B cell (primary cell): Measurements from ENCODE around the gene LRRC4. TPM values are rescaled to one million over a fixed set of nuclear protein-coding genes. Genes with fewer than 3 reads are reported as not detected.

Source experiments
- ATAC-seq: fragments of 200-7000 bp; cut with Tn5 transposase; one replicate; pipeline ENCODE4 v1.10.0; 2021; ENCODE audit warnings: low read depth, mild to moderate bottlenecking, moderate number of reproducible peaks, moderate library complexity
- CTCF ChIA-PET: fragments of 350-600 bp; sonication (Branson Sonifier 250); formaldehyde crosslinking; loops from one replicate; lab custom pipeline; 2021; ENCODE audit warnings: antibody characterized with exemption, inconsistent platforms; lab: Charles Lee
- POLR2A ChIA-PET: fragments of 350-600 bp; sonication (Branson Sonifier 250); formaldehyde crosslinking; loops from one replicate; lab custom pipeline; 2021; ENCODE audit warnings: antibody characterized with exemption; lab: Charles Lee
- DNase-seq: peaks from one replicate; pipeline ENCODE4 v3.0.0; 2013
- H2AFZ ChIP-seq: 2 replicates; pipeline ENCODE4 v1.6.1; 2012; ENCODE audit warnings: mild to moderate bottlenecking, low read depth, low read length; ENCODE audit not compliant: insufficient read depth, poor library complexity, severe bottlenecking
- H3K27ac ChIP-seq, 2 donors: 1 replicate in 1 of 2; 2 replicates in 1 of 2; pipeline ENCODE4 v1.5.1; 2012 to 2013; ENCODE audit warnings: low read length in 2 of 2, mild to moderate bottlenecking in 2 of 2, moderate library complexity in 1 of 2
- H3K27me3 ChIP-seq, 4 experiments: fragments of 200-600 bp in 1 of 4; sonication (generic) in 1 of 4; replicated peaks in 1 of 4; 1 replicate in 2 of 4; 2 replicates in 2 of 4; pipeline versions ENCODE4 v1.6.1 to v1.7.0; 2013 to 2016; ENCODE audit warnings: low read length in 3 of 4, mild to moderate bottlenecking in 2 of 4, mixed read lengths in 1 of 4, moderate library complexity in 1 of 4; ENCODE audit not compliant: insufficient read depth in 4 of 4, control insufficient read depth in 3 of 4; ENCODE audit errors: control extremely low read depth in 1 of 4
- H3K36me3 ChIP-seq, 2 experiments: replicated peaks in 1 of 2; 1 replicate in 1 of 2; 2 replicates in 1 of 2; pipeline versions ENCODE4 v1.6.1 to v1.7.1; 2013; ENCODE audit warnings: low read length in 1 of 2; ENCODE audit not compliant: insufficient read depth in 2 of 2, control insufficient read depth in 1 of 2; ENCODE audit errors: control extremely low read depth in 1 of 2, extremely low read depth in 1 of 2
- H3K4me1 ChIP-seq, 2 donors: fragments of 200-600 bp in 1 of 2; sonication (generic) in 1 of 2; 1 replicate in 1 of 2; 2 replicates in 1 of 2; pipeline versions ENCODE4 v1.5.1 to v1.6.1; 2013 to 2017; ENCODE audit warnings: low read length in 2 of 2; ENCODE audit not compliant: control insufficient read depth in 2 of 2, insufficient read depth in 2 of 2
- H3K4me2 ChIP-seq: replicated peaks from 2 replicates; pipeline ENCODE3; 2012; ENCODE audit warnings: mild to moderate bottlenecking, low read depth, low read length; ENCODE audit not compliant: poor library complexity, severe bottlenecking
- H3K4me3 ChIP-seq, 5 experiments: fragments of 200-600 bp in 1 of 5; sonication (generic) in 1 of 5; 1 replicate in 3 of 5; 2 replicates in 2 of 5; pipeline versions ENCODE4 v1.5.1 to v1.7.0; 2011 to 2016; ENCODE audit warnings: low read length in 4 of 5, mild to moderate bottlenecking in 4 of 5, low read depth in 2 of 5, control low read depth in 1 of 5, moderate library complexity in 1 of 5; ENCODE audit not compliant: insufficient read depth in 1 of 5; ENCODE audit errors: control extremely low read depth in 1 of 5, extremely low read depth in 1 of 5
- H3K79me2 ChIP-seq: fragments of 200-600 bp; sonication (generic); one replicate; pipeline ENCODE4 v1.6.0; 2016; ENCODE audit warnings: low read length; ENCODE audit not compliant: control insufficient read depth, insufficient read depth
- H3K9ac ChIP-seq: fragments of 200-600 bp; sonication (generic); 2 replicates; pipeline ENCODE4 v1.6.1; 2017; ENCODE audit warnings: mild to moderate bottlenecking, low read length, moderate library complexity
- H3K9me3 ChIP-seq, 3 donors: one replicate each; pipeline versions ENCODE4 v1.6.1 to v1.7.1; 2013; ENCODE audit warnings: low read length in 2 of 3; ENCODE audit not compliant: control insufficient read depth in 2 of 3, insufficient read depth in 1 of 3; ENCODE audit errors: control extremely low read depth in 1 of 3
- H4K20me1 ChIP-seq: 2 replicates; pipeline ENCODE4 v1.6.0; 2012; ENCODE audit warnings: mild to moderate bottlenecking, low read length; ENCODE audit not compliant: insufficient read depth, control insufficient read depth, poor library complexity, severe bottlenecking
- H3K27ac Mint-ChIP-seq: one replicate; pipeline ENCODE4 v1.8.0; 2021; ENCODE audit warnings: mixed read lengths
- H3K27me3 Mint-ChIP-seq: one replicate; pipeline ENCODE4 v1.8.0; 2021; ENCODE audit warnings: mixed read lengths
- H3K4me1 Mint-ChIP-seq: one replicate; pipeline ENCODE4 v1.8.0; 2021; ENCODE audit warnings: mixed read lengths
- H3K4me3 Mint-ChIP-seq: one replicate; pipeline ENCODE4 v1.8.0; 2021; ENCODE audit warnings: mixed read lengths
- H3K9me3 Mint-ChIP-seq: one replicate; pipeline ENCODE4 v1.8.0; 2022; ENCODE audit warnings: mixed read lengths; ENCODE audit not compliant: insufficient read depth
- EZH2 ChIP-seq: IDR thresholded peaks from 2 replicates; pipeline ENCODE4 v1.6.1; 2012; ENCODE audit warnings: borderline replicate concordance, low read depth, mild to moderate bottlenecking, moderate library complexity, low read length; ENCODE audit not compliant: insufficient read depth, poor library complexity, severe bottlenecking
- WGBS: methylation state at CpG from one replicate; pipeline ENCODE4 v1.1.5; 2013; ENCODE audit warnings: missing lambda C conversion rate; ENCODE audit not compliant: insufficient coverage; 5-methylcytosine and 5-hydroxymethylcytosine counted together
- intact Hi-C: fragments of 100-400 bp; cut with micrococcal nuclease; formaldehyde crosslinking; loops from one replicate; pipeline ENCODE4 v1.10.0; 2022
- polyA plus RNA-seq: library from polyadenylated mRNA; depleted of rRNA; stranded (reverse); fragments of >200 nt; gene quantifications from 2 replicates; pipeline ENCODE4 v1.2.3, GENCODE V29; 2012
- total RNA-seq, 2 donors: library from RNA; stranded (reverse); fragments of 120-200 nt in 1 of 2; gene quantifications; 1 replicate in 1 of 2; 2 replicates in 1 of 2; pipeline versions ENCODE4 v1.2.3 to v1.2.4, GENCODE V29; 2013 to 2022
- TF ChIP-seq, protein P1 (sequence below): fragments of 200-600 bp; IDR thresholded peaks from one replicate; pipeline ENCODE4 v1.8.0; 2022; ENCODE audit warnings: antibody characterized with exemption, mild to moderate bottlenecking

Gene LRRC4
- total and polyA plus RNA-seq, 2 donors (not counting 1 experiment from before 2014, with no cell fraction given), result 0.98 to 1.2 TPM

- ChIA-PET CTCF (no interaction called here), POLR2A (no interaction called here)
- H3K9me3 ChIP-seq, result no peaks in the 10 kb centered on the region
- no peak overlapping the region for H3K27ac Mint-ChIP-seq
- intact Hi-C loops, result no loop called here
- H3K79me2 ChIP-seq, result peaks cover 11% of the 10 kb centered on the region
- WGBS, result 92% methylated on average over 4 of the region's 4 CpGs
- no peaks in the 10 kb centered on the region for H3K9me3 Mint-ChIP-seq
- H3K27ac ChIP-seq, result no peak overlapping the region
- H4K20me1 ChIP-seq, result peaks cover 36% of the 10 kb centered on the region
- H3K4me1 Mint-ChIP-seq, result no peaks in the 10 kb centered on the region
- no peak overlapping the region for H3K9ac ChIP-seq
- ATAC-seq, result no peak
- no peak overlapping the region for H3K4me2 ChIP-seq
- H3K27me3 Mint-ChIP-seq, result no peaks in the 10 kb centered on the region
- TF ChIP-seq, protein P1, sequence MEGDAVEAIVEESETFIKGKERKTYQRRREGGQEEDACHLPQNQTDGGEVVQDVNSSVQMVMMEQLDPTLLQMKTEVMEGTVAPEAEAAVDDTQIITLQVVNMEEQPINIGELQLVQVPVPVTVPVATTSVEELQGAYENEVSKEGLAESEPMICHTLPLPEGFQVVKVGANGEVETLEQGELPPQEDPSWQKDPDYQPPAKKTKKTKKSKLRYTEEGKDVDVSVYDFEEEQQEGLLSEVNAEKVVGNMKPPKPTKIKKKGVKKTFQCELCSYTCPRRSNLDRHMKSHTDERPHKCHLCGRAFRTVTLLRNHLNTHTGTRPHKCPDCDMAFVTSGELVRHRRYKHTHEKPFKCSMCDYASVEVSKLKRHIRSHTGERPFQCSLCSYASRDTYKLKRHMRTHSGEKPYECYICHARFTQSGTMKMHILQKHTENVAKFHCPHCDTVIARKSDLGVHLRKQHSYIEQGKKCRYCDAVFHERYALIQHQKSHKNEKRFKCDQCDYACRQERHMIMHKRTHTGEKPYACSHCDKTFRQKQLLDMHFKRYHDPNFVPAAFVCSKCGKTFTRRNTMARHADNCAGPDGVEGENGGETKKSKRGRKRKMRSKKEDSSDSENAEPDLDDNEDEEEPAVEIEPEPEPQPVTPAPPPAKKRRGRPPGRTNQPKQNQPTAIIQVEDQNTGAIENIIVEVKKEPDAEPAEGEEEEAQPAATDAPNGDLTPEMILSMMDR, result no peak
- TF ChIP-seq EZH2, result no peak
- no peak for DNase-seq
- no peaks in the 10 kb centered on the region for H3K27me3 ChIP-seq
- no peaks in the 10 kb centered on the region for H3K4me1 ChIP-seq
- H3K4me3 ChIP-seq, result no peak overlapping the region
- no peak overlapping the region for H2AFZ ChIP-seq
- no peak overlapping the region for H3K4me3 Mint-ChIP-seq
- H3K36me3 ChIP-seq, result peaks cover 0 to 35% of the 10 kb centered on the region in 2 experiments
These were observed 16.4 kb downstream of the LRRC4 start for GRCh38 chr7:128014811-128015210.

DNA sequence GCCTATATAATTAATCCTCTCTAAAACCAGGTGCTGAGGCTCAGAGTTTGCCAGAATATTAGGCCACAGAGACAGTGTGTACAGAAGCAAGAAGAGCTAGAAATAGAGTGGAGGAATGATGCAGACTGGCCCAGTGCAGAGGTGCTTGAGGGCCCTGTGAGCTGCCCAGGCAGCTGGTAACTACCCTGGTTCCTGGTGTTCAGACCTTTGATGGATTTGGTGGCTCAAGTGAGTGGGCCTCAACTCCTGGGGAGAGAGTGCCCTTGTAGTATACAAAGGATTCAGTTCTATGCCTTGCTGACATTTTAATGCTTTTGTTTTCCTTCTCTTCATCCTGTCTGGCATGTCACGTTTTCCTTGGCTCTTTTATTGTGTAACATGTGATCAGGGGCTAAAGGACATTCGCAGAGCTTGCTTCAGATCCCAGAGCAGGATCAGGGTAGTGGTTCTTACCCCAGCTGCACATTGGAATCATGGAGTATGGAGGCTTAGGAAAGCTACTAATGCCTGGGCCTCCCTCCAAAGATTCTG lies 20.0 kb downstream of the LRRC4 start:
- no peak for DNase-seq
- Mint-ChIP-seq H3K27ac (no peak overlapping the region), H3K9me3 (no peaks in the 10 kb centered on the region), H3K4me3 (no peak overlapping the region), H3K4me1 (peaks cover under 1% of the 10 kb centered on the region), H3K27me3 (no peaks in the 10 kb centered on the region)
- ATAC-seq, result no peak
- Histone ChIP-seq H3K4me3 (no peak overlapping the region), H2AFZ (no peak overlapping the region), H3K9ac (no peak overlapping the region), H3K79me2 (peaks cover 11% of the 10 kb centered on the region), H3K36me3 (peaks cover 0 to 14% of the 10 kb centered on the region in 2 experiments), H4K20me1 (peaks cover 24% of the 10 kb centered on the region), H3K4me2 (no peak overlapping the region), H3K9me3 (no peaks in the 10 kb centered on the region), H3K27me3 (no peaks in the 10 kb centered on the region), H3K4me1 (no peaks in the 10 kb centered on the region), H3K27ac (no peak overlapping the region)
- intact Hi-C loops, result no loop called here
- TF ChIP-seq, protein P1, result no peak
- no peak for TF ChIP-seq EZH2
- ChIA-PET POLR2A (no interaction called here), CTCF (no interaction called here)
- WGBS, result 100% methylated on average over 2 of the region's 2 CpGs
